HG03520 (cell line): ENCODE data around the gene MAP7.
"Not testable (repeated sequence)": the region's sequence is repeated elsewhere in the genome, so short reads cannot be mapped to it uniquely, and the experiment has no call there.

Source experiments
- ATAC-seq: cut with Tn5 transposase; IDR thresholded peaks from one replicate; pipeline ENCODE4 v1.9.1; 2021; ENCODE audit warnings: mild to moderate bottlenecking, moderate library complexity; ENCODE audit not compliant: unreplicated experiment

Gene MAP7

DNA sequence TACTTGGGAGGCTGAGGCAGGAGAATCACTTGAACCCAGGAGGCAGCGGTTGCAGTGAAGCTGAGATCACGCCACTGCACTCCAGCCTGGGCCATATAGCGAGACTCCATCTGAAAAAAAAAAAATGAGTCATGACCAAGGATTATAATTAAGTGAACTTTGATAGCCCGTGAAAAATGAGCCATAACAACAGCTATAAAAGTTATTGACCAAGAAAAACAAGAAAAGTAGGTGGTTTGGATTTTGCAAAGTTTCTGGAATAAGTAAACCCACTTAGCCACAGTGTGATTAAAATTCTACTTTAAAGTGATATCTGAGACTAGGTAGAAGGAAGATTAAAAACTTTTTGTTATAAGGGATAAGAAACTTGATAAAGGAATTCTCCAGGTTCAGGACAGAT lies 234.6 kb downstream of the MAP7 start:
- no peak for ATAC-seq

DNA sequence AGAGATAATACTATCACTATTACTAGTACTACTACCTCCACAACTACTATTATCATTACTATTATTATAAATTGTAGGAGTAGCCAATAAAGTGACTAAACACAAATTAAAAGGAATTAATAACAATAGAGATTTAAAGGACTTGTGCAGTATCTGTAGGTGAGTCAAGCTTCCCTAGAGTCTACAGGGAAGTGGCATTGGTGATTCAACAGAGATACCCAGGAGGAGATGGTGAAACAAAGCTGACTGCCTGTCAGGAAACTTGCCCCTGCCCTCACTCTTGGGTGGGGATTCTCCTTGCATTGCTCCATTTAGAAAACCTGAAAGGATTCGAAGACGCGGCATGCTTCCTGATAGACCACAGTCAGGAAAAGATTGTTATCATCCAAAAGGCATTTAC lies 237.2 kb downstream of the MAP7 start:
- no peak for ATAC-seq

DNA sequence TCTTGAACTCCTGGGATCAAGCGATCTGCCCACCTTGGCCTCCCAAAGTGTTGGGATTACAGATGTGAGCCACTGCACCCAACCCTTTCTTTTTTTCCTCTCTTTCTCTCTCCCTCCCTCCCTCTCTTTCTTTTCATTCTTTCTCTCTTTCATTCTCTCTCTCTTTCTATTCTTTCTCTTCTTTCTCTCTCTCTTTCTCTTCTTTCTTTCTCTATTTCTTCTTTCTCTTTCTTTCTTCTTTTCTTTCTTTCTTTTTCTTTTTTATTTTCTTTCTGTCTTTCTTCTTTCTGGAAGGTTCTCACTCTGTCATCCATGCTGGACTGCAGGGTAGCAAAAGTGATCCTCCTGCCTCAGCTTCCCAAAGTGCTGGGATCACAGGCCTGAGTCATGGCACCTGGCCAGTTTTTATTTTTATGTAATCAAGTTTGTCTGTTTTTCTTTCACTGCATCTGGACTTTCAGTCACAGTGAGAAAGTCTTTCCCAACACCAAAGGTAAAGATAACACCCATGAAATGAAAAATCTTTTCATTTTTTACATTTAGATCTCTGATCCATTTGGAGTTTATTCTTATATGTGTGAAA lies 240.4 kb downstream of the MAP7 start:
- no peak for ATAC-seq

DNA sequence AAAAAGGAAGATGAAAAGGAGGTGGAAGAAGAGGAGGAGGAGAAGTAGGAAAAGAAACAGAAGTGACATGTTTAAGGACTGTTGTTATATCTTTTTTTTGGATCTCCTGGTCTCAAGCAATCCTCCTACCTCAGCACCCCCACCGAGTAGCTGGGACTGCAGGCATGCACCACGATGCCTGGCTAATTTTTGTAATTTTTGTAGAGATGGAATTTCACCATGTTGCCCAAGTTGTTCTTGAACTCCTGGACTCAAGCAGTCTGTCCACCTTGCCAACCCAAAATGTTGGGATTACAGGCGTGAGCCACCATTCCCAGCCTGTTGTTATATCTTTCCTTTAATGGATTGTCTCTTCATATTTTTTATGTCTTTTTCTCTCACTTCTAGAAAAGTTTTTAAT lies 241.1 kb downstream of the MAP7 start:
- no peak for ATAC-seq

DNA sequence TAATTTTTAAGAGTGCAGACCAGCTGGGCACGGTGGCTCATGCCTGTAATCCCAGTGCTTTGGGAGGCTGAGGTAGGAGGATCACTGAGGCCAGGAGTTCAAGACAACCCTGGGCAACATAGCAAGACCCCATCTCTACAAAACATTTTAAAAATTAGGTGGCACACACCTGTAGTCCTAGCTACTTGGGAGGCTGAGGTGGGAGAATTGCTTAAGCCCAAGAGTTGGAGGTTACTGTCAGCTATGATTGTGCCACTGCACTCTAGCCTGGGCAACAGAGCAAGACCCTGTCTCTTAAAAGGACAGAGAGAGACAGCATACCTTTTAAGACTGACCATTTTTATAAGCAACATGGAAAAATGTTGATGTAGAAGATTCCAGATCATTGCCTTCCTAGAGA lies 241.8 kb downstream of the MAP7 start:
- not testable (repeated sequence) for ATAC-seq

DNA sequence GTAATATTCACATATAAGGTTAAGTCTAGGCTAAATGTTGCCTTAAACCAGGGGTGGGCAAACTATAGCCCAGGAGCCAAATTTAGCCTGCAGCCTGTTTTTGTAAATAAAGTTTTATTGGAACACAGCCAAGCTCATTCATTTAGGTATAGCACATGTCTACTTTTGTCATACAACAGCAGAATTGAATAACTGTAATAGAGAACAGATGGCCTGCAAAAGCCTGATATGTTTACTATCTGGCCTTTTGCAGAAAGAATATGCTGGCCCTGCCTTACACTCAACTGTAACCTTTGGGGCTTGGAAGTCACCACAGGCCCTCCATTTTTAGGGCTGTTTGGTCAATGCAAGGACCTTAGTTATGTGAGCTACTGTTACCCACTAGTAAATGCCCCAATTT lies 242.9 kb downstream of the MAP7 start:
- ATAC-seq, result no peak

DNA sequence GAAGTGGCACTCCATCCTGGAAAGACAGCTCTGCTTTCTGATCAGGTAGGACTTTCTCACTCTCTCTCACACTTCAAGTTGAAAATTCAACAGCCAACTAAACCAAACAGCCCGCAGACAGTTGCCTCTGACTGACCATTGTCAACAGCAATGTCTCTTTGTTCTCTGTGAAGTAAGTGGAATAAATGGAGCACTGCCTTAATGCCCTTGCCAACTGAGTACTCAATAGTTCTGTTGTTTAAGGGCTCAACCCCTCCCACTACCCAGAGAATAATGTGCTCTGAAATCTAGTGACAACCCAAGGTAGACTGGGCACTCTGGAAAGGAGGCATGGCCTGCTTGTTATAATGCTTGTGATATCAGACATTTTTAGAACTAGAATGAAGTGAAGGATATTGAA lies 243.8 kb downstream of the MAP7 start:
- ATAC-seq, result no peak

DNA sequence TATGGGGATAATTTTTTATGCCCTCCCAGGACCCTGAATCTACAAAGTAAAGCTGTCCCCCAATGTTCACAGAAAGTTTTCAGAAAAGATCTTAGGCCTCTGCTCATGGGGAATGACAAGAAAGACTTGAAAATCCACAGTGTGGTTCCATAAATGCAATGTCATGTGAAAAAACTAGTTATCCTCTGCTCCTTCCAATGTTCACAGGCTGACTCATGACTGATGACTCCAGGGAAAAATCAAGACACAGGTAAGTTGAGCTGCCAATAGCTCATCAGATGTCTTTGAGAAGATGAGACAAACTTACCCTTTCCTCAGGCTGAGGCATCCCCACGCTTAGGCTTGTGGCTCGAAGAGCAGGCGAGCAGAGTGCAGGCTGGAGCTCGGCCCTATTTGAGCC lies 245.8 kb downstream of the MAP7 start:
- no peak for ATAC-seq

DNA sequence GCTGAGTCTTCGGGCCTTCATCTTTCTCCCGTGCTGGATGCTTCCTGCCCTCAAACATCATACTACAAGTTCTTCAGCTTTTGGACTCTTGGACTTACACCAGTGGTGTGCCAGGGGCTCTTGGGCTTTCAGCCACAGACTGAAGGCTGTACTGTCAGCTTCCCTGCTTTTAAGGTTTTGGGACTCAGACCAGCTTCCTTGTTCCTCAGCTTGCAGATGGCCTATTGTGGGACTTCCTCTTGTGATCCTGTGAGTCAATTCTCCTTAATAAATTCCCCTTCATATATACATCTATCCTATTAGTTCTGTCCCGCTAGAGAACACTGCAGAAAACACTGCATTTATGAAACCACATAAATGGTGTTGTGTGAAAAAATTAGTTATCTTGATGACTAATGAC lies 246.7 kb downstream of the MAP7 start:
- ATAC-seq, result no peak

DNA sequence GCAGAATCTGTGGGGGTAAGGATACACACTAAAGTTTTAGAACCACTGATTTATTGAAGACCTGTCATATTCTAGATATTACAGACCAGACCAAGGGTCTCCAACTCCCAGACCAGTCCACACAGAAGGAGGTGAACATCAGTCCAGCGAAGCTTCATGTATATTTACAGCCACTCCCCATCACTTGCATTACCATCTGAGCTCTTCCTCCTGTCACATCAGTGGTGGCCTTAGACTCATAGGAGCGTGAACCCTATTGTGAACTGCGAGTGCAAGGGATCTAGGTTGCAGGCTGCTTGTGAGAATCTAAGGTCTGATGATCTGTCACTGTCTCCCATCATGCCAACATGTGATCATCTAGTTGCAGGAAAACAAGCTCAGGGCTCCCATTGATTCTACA lies 255.6 kb downstream of the MAP7 start:
- no peak for ATAC-seq
